GM11168 (cell line): Measurements from ENCODE around the gene RBM20.
"Not testable (repeated sequence)": the region's sequence is repeated elsewhere in the genome, so short reads cannot be mapped to it uniquely, and the experiment has no call there.

Source experiments
- in situ Hi-C: fragments of 300-500 bp; cut with MboI; formaldehyde crosslinking; loops from one replicate; pipeline ENCODE4 v1.12.0; 2022; ENCODE audit warnings: low sequenced_read_pairs; ENCODE audit not compliant: unreplicated experiment

RBM20 gene

DNA sequence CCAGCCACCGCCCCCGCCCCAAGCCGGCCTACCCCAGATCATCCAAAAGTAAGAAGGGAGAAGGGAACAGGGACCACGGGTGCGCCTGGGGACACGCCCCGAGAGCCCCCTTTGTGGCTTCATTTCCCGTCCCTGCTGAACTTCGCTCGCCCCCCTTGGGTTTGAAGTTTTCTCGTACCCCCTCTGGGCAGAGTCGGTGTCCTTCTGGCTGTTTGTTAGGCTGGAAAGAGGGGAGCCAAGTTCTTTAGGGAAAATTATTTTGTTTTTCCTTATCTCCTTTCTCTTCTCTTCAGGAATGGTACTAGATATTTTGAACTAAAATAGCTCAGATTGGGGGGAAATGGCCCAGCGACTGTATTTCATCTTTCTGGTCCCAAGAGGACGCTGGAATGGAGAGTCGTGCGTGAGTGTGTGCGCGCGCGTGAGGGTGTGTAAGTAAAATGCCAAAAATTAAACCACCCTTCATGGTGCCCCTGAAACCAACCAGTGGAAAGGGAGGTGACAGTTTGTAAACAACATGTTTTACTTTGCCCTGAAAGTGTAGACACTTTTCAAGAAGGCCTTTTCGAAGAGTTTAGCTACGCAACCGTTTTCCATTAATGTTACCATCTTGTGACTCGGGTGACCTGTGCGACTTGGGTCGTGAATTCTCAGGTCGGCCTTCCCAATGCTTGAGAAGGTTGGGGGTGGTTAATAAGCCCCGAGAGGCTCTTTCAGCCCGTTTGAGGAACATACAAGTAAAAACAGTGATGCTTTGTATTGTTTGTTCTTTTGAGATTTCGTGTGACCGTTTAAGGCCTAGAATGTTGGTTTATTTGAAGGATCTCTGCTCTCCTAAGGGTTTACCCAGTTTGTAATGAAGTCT lies 694 bp downstream of the RBM20 start:
- in situ Hi-C loops: no loop called here

DNA sequence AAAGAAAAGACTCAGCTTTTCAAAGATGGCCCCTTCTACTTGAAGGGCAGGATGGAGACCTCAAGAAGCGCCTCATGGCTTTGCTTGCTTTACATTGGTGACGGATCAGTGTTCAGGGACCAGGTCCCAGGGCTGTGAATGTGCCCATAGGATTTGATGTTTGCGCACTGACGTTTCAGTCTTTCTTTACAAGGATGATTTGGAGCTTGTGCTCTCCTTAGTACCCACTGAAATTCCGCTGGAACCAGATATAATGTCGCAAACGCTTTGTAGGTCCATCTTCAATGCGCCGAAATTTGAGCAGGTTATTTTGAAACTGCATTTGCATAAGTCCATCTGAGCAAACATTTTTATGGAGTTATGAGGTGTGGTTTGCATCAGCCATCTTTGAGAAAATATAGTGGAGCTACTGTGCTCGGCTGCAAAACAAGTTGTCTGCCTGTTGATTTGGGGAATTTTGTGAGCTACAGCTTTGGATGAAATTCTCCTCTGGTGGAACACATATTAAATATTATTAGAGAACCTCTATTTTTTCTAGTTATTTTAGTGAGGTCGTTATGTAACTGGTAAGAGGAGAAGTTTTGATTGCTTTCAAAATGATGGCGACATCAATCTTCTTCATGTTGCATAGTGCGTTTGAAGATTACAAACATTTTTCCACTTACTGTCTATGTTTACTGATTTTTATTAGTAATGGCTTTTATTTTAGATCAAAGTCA lies 2.4 kb downstream of the RBM20 start:
- in situ Hi-C loops: no loop called here

DNA sequence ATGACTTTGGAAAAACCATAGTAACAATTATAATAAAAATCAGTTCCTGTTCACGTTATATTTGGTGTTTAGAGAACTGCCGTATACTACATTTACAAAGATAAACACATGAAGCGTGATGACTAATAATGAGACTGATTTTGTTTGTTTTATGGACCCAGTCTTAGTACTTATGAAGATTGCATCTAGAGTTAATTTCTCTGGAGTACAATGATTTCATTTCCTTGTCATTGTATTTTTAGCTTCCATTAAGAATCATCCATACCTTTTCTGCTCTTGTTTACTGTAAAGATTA lies 2.9 kb downstream of the RBM20 start:
- in situ Hi-C loops: no loop called here

DNA sequence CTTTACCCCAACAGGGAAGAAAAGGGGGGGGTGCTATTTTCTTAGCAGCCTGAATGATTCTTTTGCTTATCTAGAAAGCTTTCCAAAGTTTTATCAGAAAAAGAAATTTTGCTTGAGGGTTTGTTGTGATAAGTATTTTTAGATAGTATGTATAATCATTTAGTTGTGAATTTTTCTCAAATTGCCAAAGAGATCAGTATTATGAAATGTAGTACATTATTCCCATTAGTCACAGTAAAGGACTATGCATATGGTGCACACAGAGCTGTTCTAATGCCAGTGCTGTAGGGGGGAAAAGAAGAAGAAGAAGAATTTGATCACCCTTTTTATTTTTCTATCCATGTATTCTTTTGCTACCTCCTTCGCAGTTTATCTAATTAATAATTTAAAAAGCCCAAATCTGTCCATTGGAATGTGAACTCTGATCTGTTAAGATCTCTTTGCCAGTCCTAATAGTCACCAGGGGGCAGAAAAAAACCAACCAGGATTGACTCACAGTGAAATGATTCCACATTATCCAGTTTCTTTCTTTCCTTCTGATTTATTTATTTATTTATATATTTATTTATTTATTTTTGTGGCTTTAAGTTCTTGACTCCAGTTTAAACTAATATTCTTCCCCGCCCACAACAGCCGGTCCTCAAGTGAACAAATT lies 4.7 kb downstream of the RBM20 start:
- in situ Hi-C loops: no loop called here

DNA sequence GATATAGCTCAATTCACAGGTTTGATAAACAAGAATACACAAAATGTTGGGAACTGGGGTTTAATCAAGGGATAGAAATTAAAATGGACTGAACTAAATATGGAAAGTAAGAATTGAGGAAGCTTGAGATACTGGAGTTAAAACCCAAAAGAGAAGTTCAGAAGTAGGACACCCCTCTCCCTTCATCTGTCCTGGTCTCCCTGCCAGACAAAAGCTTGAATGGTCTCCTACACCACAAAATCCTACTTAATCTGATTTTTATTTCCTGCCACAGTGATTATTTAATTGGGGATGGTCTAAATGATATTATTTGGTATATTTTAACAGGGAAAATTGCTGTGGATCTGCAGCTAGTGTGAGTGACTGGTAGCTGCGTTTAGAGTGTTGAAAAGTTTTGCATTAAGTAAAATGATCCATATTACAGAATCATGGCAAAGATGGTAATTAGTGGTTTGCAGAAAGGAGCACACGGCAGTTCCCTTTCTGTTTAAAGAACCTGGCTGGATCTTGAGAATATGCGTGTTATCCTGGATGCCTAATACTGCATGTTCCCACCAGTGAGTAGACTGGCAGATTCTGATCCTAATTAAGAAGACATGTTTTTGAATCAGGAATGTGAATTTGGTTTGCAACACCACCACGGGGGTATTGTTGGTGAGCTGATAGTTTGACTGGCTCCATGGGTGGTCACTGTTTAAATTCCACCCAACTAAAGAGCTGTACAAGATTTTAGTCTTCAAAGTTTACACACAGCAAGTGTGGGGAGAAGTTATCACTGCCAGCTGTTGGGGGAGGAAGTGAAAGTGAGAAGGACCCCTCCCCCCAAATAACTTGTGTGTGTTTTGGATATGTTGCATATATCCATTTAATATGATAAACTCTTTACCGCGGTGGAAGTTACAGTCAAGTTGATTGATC lies 5.5 kb downstream of the RBM20 start:
- in situ Hi-C loops: no loop called here

DNA sequence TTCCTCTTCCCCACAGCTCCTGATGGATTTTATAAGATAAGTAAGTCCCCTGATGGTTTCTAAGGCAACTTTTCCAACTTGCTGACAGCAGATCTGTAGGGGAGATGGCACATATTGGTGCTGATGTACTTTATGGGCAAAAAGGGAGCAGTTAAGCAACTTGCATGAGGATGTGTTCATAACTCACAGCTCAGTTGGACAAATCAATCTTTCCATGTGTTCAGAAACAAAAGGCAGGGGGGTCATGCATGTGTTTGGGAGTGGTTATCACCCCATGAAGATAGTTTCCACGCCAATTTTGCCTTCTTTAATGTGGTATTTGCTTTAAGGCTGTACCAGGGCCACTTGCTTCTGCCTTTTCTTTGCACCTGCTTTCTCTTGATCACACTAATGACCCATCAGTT lies 6.1 kb downstream of the RBM20 start:
- in situ Hi-C loops: no loop called here

DNA sequence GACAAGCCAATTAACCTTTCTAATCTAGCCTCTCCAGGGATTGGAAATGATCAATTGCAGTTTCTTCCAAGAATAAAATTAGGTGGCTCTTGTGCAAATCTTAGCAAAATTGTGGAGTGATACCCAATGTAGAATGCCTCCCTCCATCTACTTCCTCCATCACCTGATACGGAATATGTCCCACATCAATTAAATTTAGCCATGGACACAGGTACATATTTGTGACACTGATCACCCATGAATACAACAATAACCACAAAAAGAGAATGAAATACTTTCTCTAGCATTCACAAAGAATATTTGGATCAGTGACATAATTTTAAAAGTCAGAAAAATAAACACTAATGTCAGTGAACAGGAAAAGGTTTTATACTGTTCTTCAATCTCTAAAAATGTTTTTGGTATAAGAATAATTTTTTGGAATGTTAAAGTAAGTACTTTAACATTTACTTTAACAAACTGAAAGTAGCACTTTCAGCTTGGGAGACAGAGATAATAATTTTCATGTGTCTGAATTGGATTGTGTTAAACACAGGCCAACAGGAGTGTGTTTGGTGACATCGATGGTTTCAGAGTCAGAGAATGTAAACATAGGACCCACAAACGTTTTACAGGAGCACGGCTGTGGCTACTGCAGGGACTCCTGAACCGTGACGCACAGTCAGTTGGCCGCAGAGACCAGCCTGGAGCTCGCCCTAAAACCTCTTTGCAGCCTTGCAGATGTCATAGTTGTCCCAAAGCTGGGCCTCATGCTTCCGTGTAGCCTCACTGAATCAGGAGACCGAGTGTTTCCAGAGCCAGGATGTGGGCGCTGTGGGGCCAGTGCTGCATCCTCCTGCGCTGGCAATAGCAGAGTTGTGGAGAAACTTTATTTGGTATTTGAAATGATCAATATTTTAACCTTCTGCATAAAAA lies 7.2 kb downstream of the RBM20 start:
- in situ Hi-C loops: no loop called here

DNA sequence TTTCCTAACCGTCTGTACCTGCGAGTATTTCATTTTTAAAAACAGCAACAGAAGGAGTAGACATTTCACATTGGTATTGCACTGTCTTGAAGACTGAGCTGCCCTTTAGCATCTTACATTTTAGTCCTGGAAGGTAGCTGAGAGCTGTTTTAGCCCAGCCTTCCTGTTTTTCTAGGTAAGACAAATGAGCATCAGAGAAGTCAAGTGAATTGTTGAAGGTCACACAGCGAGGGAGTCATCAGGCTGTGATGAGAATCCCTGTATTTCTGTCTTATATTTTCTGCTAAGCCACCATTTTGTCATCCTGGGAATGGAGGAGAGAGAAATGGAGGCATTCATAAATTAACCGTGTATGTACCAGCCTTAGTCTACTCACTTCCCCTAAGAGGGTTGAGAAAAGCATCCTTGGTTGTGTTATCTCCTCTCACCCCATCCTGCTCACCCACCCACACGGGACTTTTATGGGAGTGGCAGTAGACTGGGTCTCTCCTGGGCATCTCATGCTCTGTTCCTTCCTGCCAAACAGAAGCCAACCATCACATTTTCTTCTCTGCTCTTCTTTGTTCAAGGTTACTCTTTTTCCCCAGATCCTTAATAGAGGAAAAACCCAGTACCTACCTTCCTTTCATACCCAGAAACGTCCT lies 8.5 kb downstream of the RBM20 start:
- in situ Hi-C loops: no loop called here

DNA sequence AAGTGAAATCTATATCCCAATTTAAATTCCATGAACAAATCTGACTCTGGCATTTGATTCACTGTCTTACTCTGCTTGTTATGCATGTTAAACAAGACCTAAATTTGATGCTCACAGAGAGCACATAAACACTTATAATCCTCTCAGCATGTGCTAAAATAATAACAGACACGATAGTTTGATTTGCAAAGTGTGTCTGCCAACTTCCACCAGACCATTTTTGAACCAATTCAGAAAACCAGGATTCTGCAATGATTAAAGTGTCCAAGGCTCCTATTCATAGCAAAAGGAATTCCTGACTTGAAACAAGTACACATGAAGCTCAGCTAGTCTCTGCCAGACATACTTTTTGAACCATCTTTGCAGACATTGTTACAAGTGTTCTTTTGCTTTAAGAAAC lies 11.2 kb downstream of the RBM20 start:
- in situ Hi-C loops: loop anchor here (5.0 kb wide), 1 partner anchor 43 kb away; no protein-coding TSS in a partner anchor

DNA sequence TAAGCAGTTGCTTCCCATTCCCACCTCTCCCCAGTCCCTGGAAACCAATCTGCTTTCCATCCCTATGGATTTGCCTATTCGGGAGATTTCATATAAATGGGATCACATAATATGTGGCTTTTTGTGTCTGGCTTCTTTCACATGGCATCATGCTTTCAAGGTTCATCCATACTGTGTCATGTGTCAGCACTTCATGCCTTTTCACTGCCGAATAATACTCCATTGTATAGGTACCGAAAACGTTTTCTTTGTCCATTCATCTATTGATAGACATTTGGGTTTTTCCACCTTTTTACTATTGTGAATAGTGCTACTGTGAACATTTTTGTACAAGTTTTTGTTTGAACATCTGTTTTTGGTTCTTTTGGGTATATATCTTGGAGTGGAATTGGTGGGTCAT lies 12.5 kb downstream of the RBM20 start:
- in situ Hi-C loops: loop anchor here (5.0 kb wide), 1 partner anchor 44 kb away; no protein-coding TSS in a partner anchor

DNA sequence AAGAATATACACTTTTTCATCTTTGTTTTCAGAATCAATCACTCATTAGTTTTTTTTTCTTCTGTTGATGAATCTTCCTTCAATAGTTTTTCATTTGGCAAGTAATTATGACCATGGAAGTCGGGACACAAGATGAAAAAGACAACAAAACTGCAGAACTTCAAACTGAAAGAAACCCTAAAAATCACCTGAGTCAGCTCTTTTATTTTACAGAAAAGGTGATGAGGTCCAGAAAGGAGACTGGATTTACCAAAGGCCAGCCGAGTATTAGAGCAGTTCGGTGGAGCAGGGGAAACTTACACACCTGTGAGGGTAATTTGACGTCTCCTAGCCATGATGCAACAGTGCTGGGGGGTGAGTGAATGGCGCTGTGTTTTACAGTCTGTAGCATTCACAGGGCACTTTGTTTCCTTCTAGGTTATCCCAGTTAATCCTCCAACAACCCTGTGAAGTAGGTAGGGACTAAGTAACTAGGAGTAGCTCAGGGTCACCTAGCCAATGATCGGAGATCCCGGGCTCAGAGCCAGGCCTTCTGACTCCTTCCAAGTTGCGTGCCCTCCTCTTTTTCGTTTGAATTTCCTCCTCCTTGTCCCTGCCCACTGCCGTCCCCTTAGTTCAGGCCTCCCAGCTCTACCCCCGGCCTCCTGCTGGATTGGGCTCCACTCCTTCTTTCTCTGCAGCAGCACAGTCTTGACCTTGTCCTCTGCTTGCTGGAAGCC lies 14.0 kb downstream of the RBM20 start:
- in situ Hi-C loops: loop anchor here (5.0 kb wide), 1 partner anchor 46 kb away; no protein-coding TSS in a partner anchor

DNA sequence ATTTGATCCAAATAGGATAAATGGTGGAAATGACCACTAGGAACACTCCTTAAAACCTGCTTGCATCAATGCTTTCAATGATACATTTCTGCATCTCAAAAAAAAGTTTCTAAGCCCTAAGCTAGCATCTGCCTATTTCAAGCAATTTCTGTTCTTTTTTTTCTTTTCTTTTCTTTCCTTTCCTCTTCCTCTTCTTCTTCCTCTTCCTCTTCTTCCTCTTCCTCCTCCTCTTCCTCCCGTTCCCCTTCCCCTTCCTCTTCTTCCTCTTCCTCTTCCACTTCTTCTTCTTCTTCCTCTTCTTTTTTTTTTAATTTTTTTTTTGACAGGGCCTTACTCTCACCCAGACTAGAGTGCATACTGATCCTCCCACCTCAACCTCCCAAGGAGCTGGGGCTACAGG lies 15.4 kb downstream of the RBM20 start:
- in situ Hi-C loops: loop anchor here (5.0 kb wide), 1 partner anchor 47 kb away; no protein-coding TSS in a partner anchor

DNA sequence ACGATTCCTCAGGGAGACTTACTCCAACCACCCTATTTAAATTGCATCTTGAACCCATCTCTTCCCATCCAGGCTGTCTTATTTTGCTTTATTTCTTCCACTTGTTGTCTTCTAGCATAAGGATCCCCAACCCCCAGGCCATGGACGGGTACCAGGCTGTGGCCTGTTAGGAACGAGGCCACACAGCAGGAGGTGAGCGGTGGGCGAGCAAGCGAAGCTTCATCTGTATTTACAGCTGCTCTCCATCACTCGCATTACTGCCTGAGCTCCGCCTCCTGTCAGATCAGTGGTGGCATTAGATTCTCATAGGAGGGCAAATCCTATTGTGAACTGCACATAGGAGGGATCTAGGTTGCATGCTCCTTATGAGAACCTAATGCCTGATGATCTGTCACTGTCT lies 16.2 kb downstream of the RBM20 start:
- in situ Hi-C loops: not testable (repeated sequence)

DNA sequence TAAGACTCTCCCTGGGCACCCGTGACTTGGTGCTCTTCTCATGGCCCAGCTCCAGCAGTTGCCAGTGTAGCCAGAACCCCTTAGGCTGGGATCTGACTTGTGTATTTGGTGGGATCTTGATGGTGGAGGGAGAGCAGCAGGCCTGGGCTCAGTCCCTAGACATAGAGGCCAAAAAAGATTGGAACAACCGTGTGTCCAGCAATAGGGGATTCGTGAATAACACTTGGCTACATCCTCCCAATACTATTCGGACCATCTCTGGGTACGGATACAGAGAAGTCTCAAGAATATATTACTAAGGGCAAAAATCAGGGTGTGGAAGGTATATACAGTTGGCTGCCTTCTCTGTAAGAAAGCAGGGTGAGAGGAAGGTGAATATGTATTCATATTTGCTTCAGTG lies 17.2 kb downstream of the RBM20 start:
- in situ Hi-C loops: no loop called here

DNA sequence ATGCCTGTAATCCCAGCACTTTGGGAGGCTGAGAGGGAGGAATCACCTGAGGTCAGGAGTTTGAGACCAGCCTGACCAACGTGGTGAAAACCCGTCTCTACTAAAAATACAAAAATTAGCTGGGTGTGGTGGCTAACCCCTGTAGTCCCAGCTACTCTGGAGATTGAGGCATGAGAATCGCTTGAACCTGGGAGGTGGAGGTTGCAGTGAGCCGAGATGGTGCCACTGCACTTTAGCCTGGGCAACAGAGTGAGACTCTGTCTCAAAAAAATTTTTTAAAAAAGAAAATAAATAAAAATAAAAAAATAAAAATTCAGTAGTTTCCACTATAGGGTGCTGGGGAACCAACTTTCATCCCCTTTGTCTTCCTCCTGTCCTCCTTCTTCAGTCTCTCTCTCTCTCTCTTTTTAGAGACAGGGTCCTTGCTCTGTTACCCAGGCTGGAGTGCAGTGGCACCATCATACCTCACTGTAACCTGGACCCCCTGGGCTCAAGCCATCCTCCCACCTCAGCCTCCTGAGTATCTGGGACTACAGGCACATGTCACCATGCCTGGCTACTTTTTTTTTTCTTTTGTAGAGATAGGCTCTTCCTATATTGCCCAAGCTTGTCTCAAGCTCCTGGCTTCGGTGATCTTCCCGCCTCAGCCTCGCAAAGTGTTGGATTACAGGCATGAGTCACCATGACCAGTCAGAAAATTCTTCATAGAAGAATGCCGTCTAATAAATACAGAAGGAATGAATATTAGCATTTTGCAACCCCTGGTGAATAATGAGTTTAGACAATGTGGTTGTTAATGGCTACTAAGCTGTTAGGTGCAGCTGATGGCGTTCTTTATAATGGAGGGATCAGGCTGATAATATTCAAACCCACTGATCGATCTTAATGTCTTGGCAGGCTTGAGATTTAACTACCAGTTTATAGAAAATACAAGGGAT lies 20.6 kb downstream of the RBM20 start:
- in situ Hi-C loops: no loop called here

DNA sequence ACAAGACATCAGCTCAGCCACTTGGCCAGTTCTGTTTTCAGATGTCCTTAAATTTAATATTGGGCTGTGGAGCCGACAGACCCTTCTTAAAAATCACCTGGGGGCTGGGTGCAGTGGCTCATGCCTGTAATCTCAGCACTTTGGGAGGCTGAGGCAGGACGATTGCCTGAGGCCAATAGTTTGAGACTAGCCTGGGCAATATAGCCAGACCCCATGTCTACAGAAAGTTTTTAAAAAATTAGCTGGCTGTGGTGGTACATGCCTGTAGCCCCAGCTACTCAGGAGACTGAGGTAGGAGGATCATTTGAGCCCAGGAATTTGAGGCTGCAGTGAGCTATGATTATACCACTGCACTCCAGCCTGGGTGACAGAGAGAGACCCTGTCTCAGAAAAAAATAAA lies 22.1 kb downstream of the RBM20 start:
- in situ Hi-C loops: not testable (repeated sequence)

DNA sequence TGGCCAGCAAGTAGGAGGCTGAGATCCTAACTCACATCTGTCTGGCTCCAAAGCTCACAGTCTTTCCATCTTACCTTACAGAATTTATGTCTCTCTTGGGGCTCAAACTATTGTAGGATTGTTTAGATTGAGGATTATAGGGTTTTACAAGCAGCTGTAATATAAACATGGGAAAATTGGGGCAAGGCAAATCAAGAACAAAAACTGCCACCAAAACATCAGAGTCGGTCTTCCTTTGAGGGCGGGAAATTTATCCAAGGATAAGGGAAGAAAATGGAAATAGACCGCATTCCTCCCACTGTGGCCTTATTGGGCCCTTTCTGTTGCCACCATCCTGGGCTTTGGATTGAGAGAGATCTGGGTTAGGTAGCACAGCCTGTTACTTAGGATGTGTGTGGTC lies 22.5 kb downstream of the RBM20 start:
- in situ Hi-C loops: no loop called here
